Loucy (cell line): ENCODE results near the gene DIPK1B.
A peak's percentile ranks its signal among the peaks of the same experiment; 100 is the strongest.
"Not testable (repeated sequence)": the region's sequence is repeated elsewhere in the genome, so short reads cannot be mapped to it uniquely, and the experiment has no call there.

Source experiments
- H2AFZ ChIP-seq: fragments of 200-600 bp; sonication (generic); 2 replicates; pipeline ENCODE4 v1.6.0; 2016; ENCODE audit warnings: antibody characterized with exemption, mild to moderate bottlenecking, low read length, moderate library complexity
- H3F3A ChIP-seq: fragments of 200-600 bp; 2 replicates; pipeline ENCODE4 v1.6.0; 2016; ENCODE audit warnings: antibody characterized with exemption, low read depth, mild to moderate bottlenecking
- H3K27me3 ChIP-seq: fragments of 200-600 bp; sonication (generic); 2 replicates; pipeline ENCODE4 v1.6.1; 2014; ENCODE audit warnings: low read length, mild to moderate bottlenecking; ENCODE audit not compliant: insufficient read depth, poor library complexity, severe bottlenecking
- H3K36me3 ChIP-seq: fragments of 200-600 bp; sonication (generic); 2 replicates; pipeline ENCODE4 v1.6.1; 2016; ENCODE audit warnings: low read length; ENCODE audit not compliant: insufficient read depth
- H3K4me1 ChIP-seq: fragments of 200-600 bp; sonication (generic); 2 replicates; pipeline ENCODE4 v1.5.1; 2014; ENCODE audit warnings: low read length, mild to moderate bottlenecking; ENCODE audit not compliant: insufficient read depth, poor library complexity, severe bottlenecking
- H3K4me2 ChIP-seq: fragments of 200-600 bp; sonication (generic); 2 replicates; pipeline ENCODE4 v1.6.0; 2014; ENCODE audit warnings: antibody characterized with exemption, low read length, low read depth, mild to moderate bottlenecking; ENCODE audit not compliant: poor library complexity, severe bottlenecking
- H3K4me3 ChIP-seq: fragments of 200-600 bp; sonication (generic); 2 replicates; pipeline ENCODE4 v1.5.1; 2014; ENCODE audit warnings: low read length, mild to moderate bottlenecking, mixed read lengths; ENCODE audit not compliant: poor library complexity, severe bottlenecking
- H3K79me2 ChIP-seq: fragments of 200-600 bp; sonication (generic); 2 replicates; pipeline ENCODE4 v1.6.1; 2014; ENCODE audit warnings: low read length; ENCODE audit not compliant: insufficient read depth
- H3K9ac ChIP-seq: fragments of 200-600 bp; sonication (generic); 2 replicates; pipeline ENCODE4 v1.6.0; 2014; ENCODE audit warnings: mild to moderate bottlenecking, low read depth, low read length, moderate library complexity; ENCODE audit not compliant: poor library complexity, severe bottlenecking
- H3K9me2 ChIP-seq: fragments of 200-600 bp; sonication (generic); replicated peaks from 2 replicates; pipeline ENCODE4 v1.6.1; 2016; ENCODE audit warnings: low read depth, low read length, mixed read lengths
- H3K9me3 ChIP-seq: fragments of 200-600 bp; sonication (generic); 2 replicates; pipeline ENCODE4 v1.6.1; 2014; ENCODE audit warnings: mild to moderate bottlenecking, antibody characterized with exemption, low read length, low read depth; ENCODE audit not compliant: insufficient read depth
- H4K20me1 ChIP-seq: fragments of 200-600 bp; sonication (generic); 2 replicates; pipeline ENCODE4 v1.6.0; 2014; ENCODE audit warnings: antibody characterized with exemption, low read length, mild to moderate bottlenecking; ENCODE audit not compliant: insufficient read depth, poor library complexity, severe bottlenecking
- CTCF ChIP-seq: fragments of 200-600 bp; sonication (generic); conservative IDR thresholded peaks from 2 replicates; pipeline ENCODE4 v1.5.1; 2014; ENCODE audit warnings: mild to moderate bottlenecking, antibody characterized with exemption, low read length
- EZH2phosphoT487 ChIP-seq: fragments of 200-600 bp; IDR thresholded peaks from 2 replicates; pipeline ENCODE4 v1.6.1; 2018; ENCODE audit warnings: antibody characterized with exemption, mild to moderate bottlenecking, moderate library complexity, borderline replicate concordance

DIPK1B gene

GRCh38 chr9:136760834-136761544, 48.6 kb downstream of the DIPK1B start:
- not testable (repeated sequence) for H3K9ac ChIP-seq, H3K9me2 ChIP-seq, H4K20me1 ChIP-seq, H3K4me1 ChIP-seq, H3K79me2 ChIP-seq, H3F3A ChIP-seq, H3K4me3 ChIP-seq, H3K27me3 ChIP-seq, H3K9me3 ChIP-seq, H3K36me3 ChIP-seq, H3K4me2 ChIP-seq
- peak; percentile 72 for TF ChIP-seq CTCF
- peak overlapping the region; percentile 53; the same call in 1 of the 2 replicates for H2AFZ ChIP-seq

- TF ChIP-seq CTCF, result no peak
- no peak for TF ChIP-seq EZH2phosphoT487
These were observed 49.2 kb downstream of the DIPK1B start for GRCh38 chr9:136761545-136761981.

GRCh38 chr9:136762221-136762691, 49.9 kb downstream of the DIPK1B start:
- Histone ChIP-seq H3K36me3 (no peaks in the 10 kb centered on the region), H3K9me3 (no peaks in the 10 kb centered on the region), H3K4me2 (no peak overlapping the region), H3F3A (no peaks in the 10 kb centered on the region), H3K4me3 (no peak overlapping the region), H2AFZ (no peak overlapping the region), H4K20me1 (no peaks in the 10 kb centered on the region), H3K4me1 (no peaks in the 10 kb centered on the region), H3K9ac (no peak overlapping the region), H3K79me2 (no peaks in the 10 kb centered on the region), H3K9me2 (no peaks in the 10 kb centered on the region), H3K27me3 (no peaks in the 10 kb centered on the region)
- TF ChIP-seq CTCF (no peak), EZH2phosphoT487 (no peak)

More at GRCh38 chr9:136761545-136761981, 49.2 kb downstream of the DIPK1B start:
- Histone ChIP-seq H3K79me2 (no peaks in the 10 kb centered on the region), H3K27me3 (no peaks in the 10 kb centered on the region), H3K36me3 (no peaks in the 10 kb centered on the region), H3K4me3 (no peak overlapping the region), H3K9me2 (no peaks in the 10 kb centered on the region), H3K4me2 (no peak overlapping the region), H3K4me1 (no peaks in the 10 kb centered on the region), H3K9ac (no peak overlapping the region), H4K20me1 (no peaks in the 10 kb centered on the region), H2AFZ (no peak overlapping the region), H3K9me3 (no peaks in the 10 kb centered on the region), H3F3A (no peaks in the 10 kb centered on the region)
